HL-60/S4 treated with retinoic acid at 250 ng/mL for 4 days and 3 days (cell line): ENCODE results near the gene CELF5.
"Not testable (repeated sequence)": the region's sequence is repeated elsewhere in the genome, so short reads cannot be mapped to it uniquely, and the experiment has no call there.

Experiments
- in situ Hi-C: fragments of 300-500 bp; cut with MboI; formaldehyde crosslinking; loops from 2 replicates; pipeline ENCODE4 v1.7.0; 2022; ENCODE audit warnings: low sequenced_read_pairs

Gene CELF5

DNA sequence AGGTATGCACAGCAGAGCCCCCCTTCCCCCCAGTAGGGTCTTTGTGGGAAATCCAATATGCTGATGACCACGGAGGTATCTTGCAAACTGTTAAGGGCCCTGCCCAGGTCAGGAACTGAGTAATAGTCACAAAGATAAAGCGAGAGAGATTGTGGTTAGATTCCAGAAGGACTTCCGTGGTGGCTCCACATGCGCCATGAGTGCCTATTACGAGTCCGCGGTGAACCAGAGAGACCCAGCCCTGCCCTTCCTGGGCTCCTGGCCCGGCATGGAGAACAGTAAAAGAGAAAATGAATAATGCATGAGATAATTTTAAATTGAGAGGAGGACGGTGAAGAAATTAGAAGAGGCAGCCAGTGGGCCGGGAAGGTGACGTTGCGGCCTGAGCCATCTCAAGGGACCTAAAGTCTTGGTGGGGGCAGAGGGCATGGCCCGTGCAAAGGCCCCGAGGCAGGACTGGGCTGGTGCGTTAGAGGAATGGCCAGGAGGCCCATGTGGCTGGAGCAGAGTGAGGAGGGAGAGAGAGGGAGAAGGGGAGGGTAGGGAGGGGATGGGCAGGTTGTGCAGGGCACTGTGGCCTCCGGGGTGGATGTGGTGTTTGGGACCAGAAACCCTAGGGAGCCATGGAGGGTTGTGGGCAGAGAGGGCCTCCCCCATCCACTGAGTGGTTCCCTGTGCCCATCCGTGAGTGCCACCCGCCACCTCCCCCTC is 95.3 kb downstream of the CELF5 start:
- in situ Hi-C loops: loop anchor here (10.0 kb wide), 1 partner anchor 165 kb away; the partner anchor contains the start of genes SMIM24 and SMIM44

DNA sequence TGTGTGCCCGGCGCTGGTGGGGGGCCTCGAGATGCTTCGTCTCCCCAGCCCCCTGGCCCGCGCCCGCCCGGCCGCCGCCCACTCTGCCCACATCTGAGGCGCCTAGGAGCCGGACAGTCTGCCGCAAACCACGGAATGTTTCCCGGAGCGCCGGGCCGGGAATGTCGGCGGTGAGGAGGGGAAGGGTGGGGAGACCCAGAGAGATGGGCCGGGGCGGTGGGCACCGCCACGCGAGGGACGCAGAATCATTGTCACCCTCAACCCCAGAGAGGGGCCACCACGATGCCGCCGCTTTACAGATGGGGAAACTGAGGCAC is 95.9 kb downstream of the CELF5 start:
- in situ Hi-C loops: loop anchor here (10.0 kb wide), 1 partner anchor 164 kb away; the partner anchor contains the start of genes SMIM24 and SMIM44

- in situ Hi-C loops: loop anchor here (10.0 kb wide), 1 partner anchor 164 kb away; the partner anchor contains the start of genes SMIM24 and SMIM44
These were observed 96.4 kb downstream of the CELF5 start for GRCh38 chr19:3320853-3321252.

DNA sequence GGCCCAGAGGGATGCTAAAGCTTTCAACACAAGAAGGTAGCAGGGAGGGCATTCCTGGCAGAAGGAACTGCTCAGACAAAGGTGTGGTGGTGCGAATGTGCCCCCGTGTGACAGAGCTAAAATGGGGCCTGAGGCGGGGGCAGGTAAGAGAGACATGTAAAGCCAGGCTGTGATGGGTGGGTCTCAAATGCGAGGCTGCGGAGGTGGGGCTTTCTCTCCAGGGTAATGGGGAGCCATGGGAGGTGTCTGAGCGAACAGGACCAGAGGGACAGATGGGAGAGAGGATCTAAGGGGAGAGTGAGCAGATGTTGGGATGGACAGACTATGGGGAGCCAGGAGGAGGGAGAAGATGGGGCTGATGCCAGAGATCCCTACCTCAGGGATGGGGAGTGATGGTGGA is 97.2 kb downstream of the CELF5 start:
- in situ Hi-C loops: loop anchor here (10.0 kb wide), 1 partner anchor 163 kb away; the partner anchor contains the start of genes SMIM24 and SMIM44

GRCh38 chr19:3322199-3322978 is 97.9 kb downstream of the CELF5 start:
- in situ Hi-C loops: loop anchor here (10.0 kb wide), 1 partner anchor 162 kb away; the partner anchor contains the start of genes SMIM24 and SMIM44

DNA sequence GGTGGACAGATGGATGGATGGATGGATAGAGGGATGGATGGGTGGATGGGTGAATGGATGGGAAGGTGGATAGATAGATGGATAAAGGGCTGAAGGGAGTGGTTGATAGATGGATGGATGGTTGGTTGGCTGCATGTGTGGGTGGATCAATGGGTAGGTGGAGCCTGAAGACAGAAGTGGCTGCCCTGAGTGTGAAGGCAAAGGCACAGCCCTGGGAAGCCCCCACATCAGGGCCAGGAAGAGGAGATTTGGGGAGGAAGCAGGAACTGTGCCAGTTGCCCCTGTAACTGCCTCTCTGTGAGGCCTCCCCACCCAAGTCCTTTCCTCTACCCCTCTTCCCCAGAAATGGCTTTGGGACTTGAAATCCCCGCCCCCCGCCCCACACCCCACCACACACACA is 98.6 kb downstream of the CELF5 start:
- in situ Hi-C loops: loop anchor here (10.0 kb wide), 1 partner anchor 162 kb away; the partner anchor contains the start of genes SMIM24 and SMIM44

DNA sequence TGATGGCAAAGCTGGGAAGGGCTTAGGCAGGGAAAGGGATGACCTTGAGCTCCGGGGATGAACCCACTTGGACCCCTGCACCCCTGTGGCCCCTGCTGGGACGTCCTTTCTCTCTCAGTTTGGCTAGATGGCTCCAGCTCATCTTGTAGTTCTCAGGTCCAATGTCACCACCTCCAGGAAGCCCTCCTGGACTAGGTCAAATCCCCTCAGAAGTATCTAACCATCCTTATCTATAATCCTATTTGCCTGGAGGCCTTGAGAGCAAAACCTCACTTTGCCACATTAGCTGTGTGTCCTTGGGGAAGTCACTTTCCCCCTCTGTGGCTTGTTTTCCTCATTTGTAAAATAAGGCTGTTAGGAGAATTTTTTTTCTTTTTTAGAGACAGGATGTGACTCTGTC is 99.2 kb downstream of the CELF5 start:
- in situ Hi-C loops: loop anchor here (10.0 kb wide), 1 partner anchor 161 kb away; the partner anchor contains the start of genes SMIM24 and SMIM44

DNA sequence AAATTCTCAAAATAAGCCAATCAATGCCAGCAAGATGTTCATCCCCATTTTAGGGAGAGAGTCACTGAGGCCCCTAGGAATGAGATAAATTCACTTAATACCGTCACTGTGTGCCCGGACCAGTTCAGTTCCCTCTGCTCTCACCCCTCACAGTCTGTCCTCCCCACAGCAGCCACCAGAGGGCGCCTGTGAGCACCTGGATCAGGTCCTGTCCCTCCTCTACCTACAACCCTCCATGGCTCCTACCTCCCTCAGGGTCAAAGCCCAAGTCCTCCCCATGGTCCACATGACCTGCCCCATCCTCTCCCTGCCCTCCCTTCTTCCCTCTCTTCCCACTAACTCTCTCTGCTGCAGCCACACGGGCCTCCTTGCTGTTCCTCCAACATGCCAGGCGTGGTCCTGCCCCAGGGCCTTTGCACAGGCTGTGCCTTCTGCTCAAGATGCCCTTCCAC is 100.0 kb downstream of the CELF5 start:
- in situ Hi-C loops: loop anchor here (10.0 kb wide), 1 partner anchor 160 kb away; the partner anchor contains the start of genes SMIM24 and SMIM44

- in situ Hi-C loops: loop anchor here (10.0 kb wide), 1 partner anchor 159 kb away; the partner anchor contains the start of genes SMIM24 and SMIM44
These were observed 101.0 kb downstream of the CELF5 start for GRCh38 chr19:3325451-3325850.

GRCh38 chr19:3328743-3329142 is 104.3 kb downstream of the CELF5 start:
- in situ Hi-C loops: loop anchor here (10.0 kb wide), 1 partner anchor 156 kb away; the partner anchor contains the start of genes SMIM24 and SMIM44

GRCh38 chr19:3330047-3330446 is 105.6 kb downstream of the CELF5 start:
- in situ Hi-C loops: no loop called here

- in situ Hi-C loops: not testable (repeated sequence)
These were observed 107.8 kb downstream of the CELF5 start for GRCh38 chr19:3332232-3332631.

GRCh38 chr19:3333020-3333583 is 108.6 kb downstream of the CELF5 start:
- in situ Hi-C loops: no loop called here

DNA sequence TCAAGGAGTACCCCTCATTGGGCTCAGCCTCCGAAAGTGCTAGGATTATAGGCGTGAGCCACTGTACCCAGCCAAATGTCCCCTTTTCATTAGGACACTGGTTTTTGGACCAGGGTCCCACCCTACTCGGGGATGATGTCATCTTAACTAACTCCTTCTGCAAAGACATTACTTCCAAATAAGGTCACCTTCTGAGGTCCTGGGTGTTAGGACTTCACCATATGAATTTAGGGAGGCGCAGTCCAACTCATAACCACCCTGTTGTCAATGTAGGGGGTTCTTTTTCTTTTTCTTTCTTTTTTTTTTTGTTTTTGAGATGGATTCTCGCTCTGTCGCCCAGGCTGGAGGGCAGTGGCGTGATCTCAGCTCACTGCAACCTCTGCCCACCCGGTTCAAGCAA is 109.2 kb downstream of the CELF5 start:
- in situ Hi-C loops: no loop called here

GRCh38 chr19:3334749-3335430 is 110.4 kb downstream of the CELF5 start:
- in situ Hi-C loops: not testable (repeated sequence)

DNA sequence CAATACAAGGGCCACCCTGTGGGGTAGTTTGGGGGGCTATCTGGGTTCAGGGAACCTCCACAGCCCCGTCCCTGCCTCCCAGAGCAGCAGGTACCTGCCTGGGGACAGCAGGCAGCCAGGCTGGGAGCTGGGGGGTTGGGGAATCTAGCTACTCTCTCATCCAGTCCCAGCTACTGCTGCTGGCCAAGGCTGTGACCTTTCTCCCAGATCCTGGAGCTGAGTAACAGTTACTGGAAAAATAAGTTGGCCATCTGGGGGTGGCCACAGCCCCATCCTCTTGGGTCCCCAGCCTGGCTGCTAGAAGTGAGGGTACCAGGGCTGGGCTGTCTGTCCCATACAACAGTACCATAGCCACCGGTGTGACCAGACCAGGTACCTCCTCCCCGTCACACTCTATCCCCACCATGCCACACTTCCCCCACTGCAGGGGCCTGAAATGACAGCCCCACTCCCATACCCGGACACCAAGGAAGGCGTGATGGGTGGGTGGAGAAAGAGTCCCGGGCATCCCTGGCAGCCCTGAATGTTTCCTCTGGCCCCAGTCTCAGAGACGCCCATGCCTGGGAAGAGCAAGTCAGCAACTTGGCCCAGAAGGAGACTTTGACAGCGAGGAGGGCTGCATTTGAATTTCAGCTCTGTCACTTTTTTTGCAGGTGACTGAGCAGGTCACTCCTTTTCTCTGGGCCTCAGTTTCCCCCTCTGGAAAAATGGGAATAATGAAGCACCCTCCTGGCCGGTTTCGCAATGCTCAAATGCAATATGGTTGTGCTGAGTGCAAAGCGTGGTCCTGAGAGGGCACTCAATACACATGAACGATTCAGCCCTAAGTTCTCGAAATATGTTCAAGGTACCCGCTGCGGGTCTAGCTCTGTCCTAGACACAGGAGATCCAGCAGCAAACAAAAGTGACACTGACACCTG is 111.2 kb downstream of the CELF5 start:
- in situ Hi-C loops: no loop called here

DNA sequence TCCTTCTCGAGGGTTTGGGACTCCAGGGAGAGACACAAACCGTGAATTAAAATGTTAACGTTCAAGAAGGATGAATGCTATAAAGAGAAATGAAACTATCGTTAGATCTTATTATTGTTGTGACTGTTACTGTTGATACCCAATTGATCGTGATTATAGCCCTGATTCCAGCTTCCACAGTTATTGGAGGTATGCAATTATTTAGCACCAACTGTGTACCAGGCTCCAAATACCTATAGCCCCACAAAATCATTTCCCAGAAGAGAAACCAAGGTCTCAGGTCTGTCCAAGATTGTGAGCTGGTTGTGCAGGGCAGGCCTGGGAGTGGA is 111.9 kb downstream of the CELF5 start:
- in situ Hi-C loops: no loop called here

DNA sequence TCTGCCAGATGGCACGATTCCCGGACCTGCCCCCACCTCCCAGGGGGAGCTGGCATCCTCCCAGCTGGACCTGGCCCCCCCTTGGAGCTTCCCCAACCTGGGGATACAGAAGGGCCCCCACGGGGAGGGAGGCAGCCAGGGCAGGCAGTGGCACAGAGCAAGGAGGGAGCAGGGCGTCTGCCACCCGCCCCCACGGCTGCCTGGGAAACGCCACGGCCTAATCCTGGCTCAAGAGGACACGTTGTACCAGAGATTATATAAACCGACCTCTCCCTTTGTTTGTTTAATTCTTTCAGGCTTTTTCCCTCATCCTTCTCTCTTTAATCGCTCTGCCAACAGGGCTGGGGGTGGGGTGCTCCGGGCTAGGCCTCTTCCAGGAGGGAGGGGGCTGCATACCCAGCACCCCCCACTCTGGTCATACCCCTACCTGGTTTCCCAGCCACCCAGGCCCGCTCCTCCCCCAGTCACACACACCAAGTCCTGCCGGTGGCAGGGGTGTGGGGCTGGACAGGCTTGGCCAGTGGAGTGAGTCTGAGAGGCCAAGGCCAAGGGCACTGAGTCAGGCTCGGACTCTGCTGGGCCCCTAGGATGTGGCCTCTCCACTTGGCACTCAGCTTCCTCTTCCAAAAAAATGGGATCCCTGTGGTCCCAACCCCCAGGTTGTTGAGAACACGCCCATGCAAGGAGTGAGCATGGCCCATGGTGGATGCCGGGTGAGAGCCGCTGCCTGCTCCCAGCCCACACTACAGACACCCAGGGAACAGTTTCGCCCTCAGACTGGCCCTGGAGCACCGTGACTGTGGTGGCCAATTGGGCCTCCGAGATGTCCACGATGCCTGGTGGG is 112.4 kb downstream of the CELF5 start:
- in situ Hi-C loops: no loop called here
